DND-41 (cell line): ENCODE measurements around the gene CTCF.

Experiments used
- ATAC-seq: fragments of 200-7000 bp; cut with Tn5 transposase; 3 replicates; pipeline ENCODE4 v1.9.1; 2021; ENCODE audit warnings: low read depth; ENCODE audit not compliant: insufficient read depth
- DNase-seq: peaks from one replicate; pipeline ENCODE4 v3.0.0-alpha.2; 2020
- H2AFZ ChIP-seq: 2 replicates; pipeline ENCODE4 v1.6.0; 2012; ENCODE audit warnings: low read depth, low read length
- H3K27ac ChIP-seq: 2 replicates; pipeline ENCODE4 v1.5.1; 2012; ENCODE audit warnings: low read length, inconsistent platforms
- H3K27me3 ChIP-seq: fragments of 200-600 bp; sonication (generic); 2 replicates; pipeline ENCODE4 v1.6.0; 2012; ENCODE audit warnings: low read length, mild to moderate bottlenecking, inconsistent platforms; ENCODE audit not compliant: insufficient read depth, poor library complexity
- H3K36me3 ChIP-seq: 2 replicates; pipeline ENCODE4 v1.5.1; 2012; ENCODE audit warnings: low read length, inconsistent platforms; ENCODE audit not compliant: insufficient read depth
- H3K4me1 ChIP-seq: 2 replicates; pipeline ENCODE4 v1.5.1; 2012; ENCODE audit warnings: mild to moderate bottlenecking, low read length; ENCODE audit not compliant: insufficient read depth
- H3K4me2 ChIP-seq: 2 replicates; pipeline ENCODE4 v1.6.0; 2012; ENCODE audit warnings: mild to moderate bottlenecking, moderate library complexity, low read length, inconsistent platforms; ENCODE audit not compliant: insufficient read depth
- H3K4me3 ChIP-seq, 2 experiments: fragments of 200-600 bp in 1 of 2; shearing (Covaris generic) in 1 of 2; 2 replicates each; pipeline ENCODE4 v1.5.1; 2012 to 2016; ENCODE audit warnings: inconsistent platforms in 2 of 2, low read length in 2 of 2, mild to moderate bottlenecking in 2 of 2, low read depth in 1 of 2, moderate library complexity in 1 of 2
- H3K79me2 ChIP-seq: 2 replicates; pipeline ENCODE4 v1.6.0; 2012; ENCODE audit warnings: low read length, inconsistent platforms; ENCODE audit not compliant: insufficient read depth
- H3K9ac ChIP-seq: 2 replicates; pipeline ENCODE4 v1.6.0; 2012; ENCODE audit warnings: low read depth, mild to moderate bottlenecking, inconsistent platforms, low read length, moderate library complexity
- H3K9me3 ChIP-seq: 2 replicates; pipeline ENCODE4 v1.5.1; 2012; ENCODE audit warnings: low read length, moderate library complexity, mild to moderate bottlenecking, inconsistent platforms; ENCODE audit not compliant: insufficient read depth, severe bottlenecking
- H4K20me1 ChIP-seq: 2 replicates; pipeline ENCODE4 v1.6.0; 2012; ENCODE audit warnings: low read length; ENCODE audit not compliant: insufficient read depth
- CTCF ChIP-seq: IDR thresholded peaks from 2 replicates; pipeline ENCODE4 v1.5.1; 2012; ENCODE audit warnings: borderline replicate concordance, low read length, moderate library complexity, mild to moderate bottlenecking; ENCODE audit not compliant: poor library complexity, severe bottlenecking; ENCODE audit errors: extremely low read depth
- EZH2 ChIP-seq: IDR thresholded peaks from 3 replicates; pipeline ENCODE4 v1.6.1; 2012; ENCODE audit warnings: borderline replicate concordance, low read depth, mild to moderate bottlenecking, moderate library complexity, low read length, inconsistent platforms; ENCODE audit not compliant: severe bottlenecking

CTCF gene

GRCh38 chr16:67539271-67539670 is 23.1 kb upstream of the CTCF start:
- H3K27me3 ChIP-seq: no peaks in the 10 kb centered on the region
- H3K4me3 ChIP-seq: 0 out of 4 replicates have a peak overlapping the region, but pooled peaks of 1 of the 2 experiments have one; percentile 8
- ATAC-seq: no peak
- H3K36me3 ChIP-seq: peaks cover 52% of the 10 kb centered on the region
- no peak for TF ChIP-seq EZH2
- no peak for TF ChIP-seq CTCF
- no peak for DNase-seq
- peak overlapping the region; percentile 53; the same call in 1 of the 2 replicates for H3K27ac ChIP-seq
- no peaks in the 10 kb centered on the region for H3K9me3 ChIP-seq
- peak overlapping the region; percentile 95 for H3K4me2 ChIP-seq
- peaks cover 31% of the 10 kb centered on the region for H3K79me2 ChIP-seq
- peaks cover 39% of the 10 kb centered on the region for H4K20me1 ChIP-seq
- H3K9ac ChIP-seq: peak overlapping the region; percentile 90; the same call in 1 of the 2 replicates
- peaks cover 42% of the 10 kb centered on the region for H3K4me1 ChIP-seq
- no peak overlapping the region for H2AFZ ChIP-seq

GRCh38 chr16:67539691-67540635 is 22.4 kb upstream of the CTCF start:
- 0 out of 4 replicates have a peak overlapping the region, but pooled peaks of 1 of the 2 experiments have one; percentile 8 for H3K4me3 ChIP-seq
- DNase-seq (no peak), ATAC-seq (no peak)
- H3K27ac ChIP-seq: peak overlapping the region; percentile 53; the same call in 1 of the 2 replicates
- H3K9me3 ChIP-seq: no peaks in the 10 kb centered on the region
- peaks cover 39% of the 10 kb centered on the region for H3K4me1 ChIP-seq
- peaks cover 39% of the 10 kb centered on the region for H4K20me1 ChIP-seq
- peaks cover 31% of the 10 kb centered on the region for H3K79me2 ChIP-seq
- peaks cover 59% of the 10 kb centered on the region for H3K36me3 ChIP-seq
- no peaks in the 10 kb centered on the region for H3K27me3 ChIP-seq
- no peak overlapping the region for H3K9ac ChIP-seq
- TF ChIP-seq EZH2: no peak
- TF ChIP-seq CTCF: no peak
- peak overlapping the region; percentile 95; the same call in 1 of the 2 replicates for H3K4me2 ChIP-seq
- H2AFZ ChIP-seq: no peak overlapping the region

GRCh38 chr16:67540756-67541155 is 21.6 kb upstream of the CTCF start:
- H3K4me3 ChIP-seq: no peak overlapping the region
- H3K4me1 ChIP-seq: peaks cover 39% of the 10 kb centered on the region
- H3K9me3 ChIP-seq: no peaks in the 10 kb centered on the region
- no peak for DNase-seq
- peak overlapping the region; percentile 22; the same call in 1 of the 2 replicates for H3K27ac ChIP-seq
- TF ChIP-seq EZH2: no peak
- no peak for TF ChIP-seq CTCF
- no peak for ATAC-seq
- H3K79me2 ChIP-seq: peaks cover 24% of the 10 kb centered on the region
- no peak overlapping the region for H3K9ac ChIP-seq
- peaks cover 67% of the 10 kb centered on the region for H3K36me3 ChIP-seq
- no peak overlapping the region for H3K4me2 ChIP-seq
- no peak overlapping the region for H2AFZ ChIP-seq
- H4K20me1 ChIP-seq: peaks cover 31% of the 10 kb centered on the region
- no peaks in the 10 kb centered on the region for H3K27me3 ChIP-seq
